Kidney glomerular epithelial cell (primary cell): ENCODE data around the gene ZNF366.
A peak's percentile ranks its signal among the peaks of the same experiment; 100 is the strongest.

Experiments used
- DNase-seq: peaks from one replicate; lab custom pipeline; 2025; lab: John Stamatoyannopoulos, UW

The ZNF366 gene

GRCh38 chr5:72465066-72465465 is 42.1 kb downstream of the ZNF366 start:
- no peak for DNase-seq

GRCh38 chr5:72464071-72464470 is 43.1 kb downstream of the ZNF366 start:
- DNase-seq, result no peak

DNA sequence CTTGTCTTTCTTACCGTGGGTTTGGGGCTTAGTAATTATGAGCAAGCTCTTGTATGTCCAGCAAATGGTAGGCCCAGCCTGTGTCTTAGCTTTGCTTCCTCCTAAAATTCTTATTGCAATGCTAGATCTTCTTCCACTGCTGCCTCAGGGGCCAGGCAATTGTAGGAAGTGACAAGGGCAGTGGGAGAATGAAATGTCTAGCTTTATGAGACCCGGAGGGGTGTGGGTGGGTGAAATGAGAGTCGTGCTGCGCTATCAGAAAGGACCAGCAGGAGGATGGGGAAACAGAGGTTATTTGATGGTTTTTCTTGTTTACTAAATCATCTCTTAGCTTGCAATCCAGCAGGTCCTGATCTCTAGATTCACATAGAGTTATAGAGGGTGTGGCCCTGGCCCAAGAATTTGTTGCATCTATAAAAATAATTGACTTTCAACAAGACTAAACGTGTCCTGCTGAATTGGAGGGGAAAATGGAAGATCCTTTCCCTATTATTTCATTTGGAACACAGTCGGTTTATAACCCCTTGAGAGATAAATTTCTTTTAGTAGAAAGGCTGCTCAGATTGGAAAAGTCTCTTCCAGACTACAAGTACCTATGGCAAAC is 43.7 kb downstream of the ZNF366 start:
- no peak for DNase-seq

DNA sequence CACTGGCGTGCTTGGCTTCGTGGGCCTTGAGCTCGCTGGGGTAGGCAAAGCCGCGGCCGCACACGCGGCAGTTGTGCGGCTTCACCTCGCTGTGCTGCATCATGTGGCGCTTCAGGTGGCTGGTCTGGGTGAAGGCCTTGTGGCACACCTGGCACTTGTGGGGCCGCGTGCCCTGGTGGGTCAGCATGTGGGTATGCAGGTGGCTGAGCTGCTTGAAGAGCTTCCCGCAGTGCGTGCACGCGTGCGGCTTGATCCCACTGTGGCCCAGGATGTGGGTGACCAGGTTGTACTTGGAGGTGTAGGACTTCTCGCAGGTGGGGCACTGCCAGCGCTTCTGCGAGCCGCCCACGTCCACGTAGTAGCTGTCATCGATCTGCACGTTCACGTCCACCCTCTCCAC is 46.8 kb downstream of the ZNF366 start:
- DNase-seq, result no peak

DNA sequence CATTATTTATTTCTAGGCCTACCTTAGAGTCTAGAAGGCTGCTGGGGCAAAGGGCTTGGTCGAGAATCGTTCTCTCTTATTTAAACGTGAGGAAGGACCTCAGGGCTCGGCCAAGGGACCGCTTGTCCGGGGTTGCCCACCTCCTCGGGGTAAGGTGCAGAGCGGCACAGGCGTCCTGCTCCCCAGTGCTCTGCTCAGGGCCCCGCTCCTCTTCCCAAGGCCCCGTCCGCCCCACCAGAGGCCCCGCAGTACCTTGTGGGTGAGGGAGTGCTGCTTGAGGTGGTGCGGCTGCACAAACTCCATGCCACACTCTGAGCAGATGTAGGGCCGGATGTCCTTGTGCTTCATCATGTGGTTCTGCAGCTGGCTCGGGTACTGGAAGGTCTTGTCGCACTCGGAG is 47.3 kb downstream of the ZNF366 start:
- no peak for DNase-seq

DNA sequence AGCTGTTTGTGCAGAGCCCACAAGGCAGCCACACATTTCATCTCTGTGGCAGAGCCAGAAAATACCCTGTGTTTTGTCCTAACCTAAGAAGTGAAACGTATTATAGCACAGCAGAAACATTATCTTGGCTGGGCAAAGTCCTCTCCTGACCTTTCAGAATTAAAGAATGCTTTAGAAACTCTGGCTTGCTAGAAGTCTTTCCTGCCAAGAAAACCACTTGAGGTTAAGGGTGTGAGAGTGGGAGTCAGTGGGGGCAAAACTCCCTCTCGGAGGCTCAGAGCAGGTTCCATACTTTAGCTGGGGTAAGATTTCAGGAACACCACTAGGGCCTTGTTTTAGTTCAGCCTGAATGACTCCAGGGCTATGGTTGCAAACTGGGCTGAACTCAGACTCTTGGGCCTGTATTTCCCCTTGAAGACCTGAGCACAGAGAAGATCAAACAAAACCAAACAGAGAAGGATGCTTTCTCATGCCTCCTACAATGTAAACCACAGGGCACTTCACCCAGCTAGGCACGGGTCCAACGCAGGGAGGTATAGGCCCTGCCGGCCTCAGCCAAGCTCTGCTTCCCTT is 48.0 kb downstream of the ZNF366 start:
- peak; percentile 47 for DNase-seq

DNA sequence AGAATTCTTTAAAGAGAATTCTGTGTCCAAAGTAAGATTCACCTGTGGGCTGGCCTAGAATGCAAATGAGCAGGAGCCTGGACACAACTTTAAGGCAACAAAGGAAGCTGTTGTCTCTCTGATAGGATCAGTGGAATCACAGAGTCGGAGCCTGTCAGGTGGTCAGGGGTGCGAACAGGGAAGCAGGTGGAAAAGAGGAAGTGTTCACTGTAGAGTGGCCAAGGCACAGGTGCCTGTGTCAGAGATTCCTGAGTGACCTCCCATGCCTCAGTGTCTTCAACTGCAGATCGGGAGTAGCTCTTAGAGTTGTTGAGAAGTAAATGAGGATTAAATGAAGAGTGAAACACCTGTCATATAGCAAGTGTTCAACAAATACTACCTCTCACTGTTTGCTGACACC is 48.8 kb downstream of the ZNF366 start:
- no peak for DNase-seq

GRCh38 chr5:72457491-72457890 is 49.7 kb downstream of the ZNF366 start:
- no peak for DNase-seq

DNA sequence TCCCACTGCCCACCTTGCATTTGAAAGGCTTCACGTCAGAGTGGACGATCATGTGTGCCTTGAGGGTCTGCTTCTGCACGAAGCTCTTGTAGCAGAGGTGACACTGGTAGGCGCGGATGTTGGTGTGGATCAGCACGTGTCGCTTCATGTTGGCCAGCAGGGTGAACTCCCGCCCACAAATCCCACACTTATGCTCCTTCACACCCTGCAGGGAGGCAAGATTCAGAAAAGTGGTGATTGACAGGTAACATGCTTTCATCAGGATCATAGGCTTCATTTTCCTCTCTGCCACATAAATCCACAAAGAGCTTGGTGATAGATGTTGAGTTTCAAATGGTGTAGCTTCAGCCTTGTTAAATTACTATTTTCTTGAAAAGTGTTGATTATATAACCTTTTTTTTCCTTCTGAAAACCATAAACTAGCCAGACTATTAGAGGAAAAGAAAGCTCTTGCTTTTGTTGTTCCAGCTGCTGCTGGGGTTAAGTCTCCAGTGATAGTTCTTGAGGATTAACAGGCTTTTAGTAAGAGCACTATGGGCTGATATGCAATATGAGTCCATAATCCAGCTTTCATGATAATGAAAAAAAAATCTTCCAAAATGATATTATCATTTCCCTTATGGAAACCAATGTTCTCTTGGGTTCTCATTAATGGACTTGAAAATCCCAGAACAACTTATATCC is 50.7 kb downstream of the ZNF366 start:
- no peak for DNase-seq

DNA sequence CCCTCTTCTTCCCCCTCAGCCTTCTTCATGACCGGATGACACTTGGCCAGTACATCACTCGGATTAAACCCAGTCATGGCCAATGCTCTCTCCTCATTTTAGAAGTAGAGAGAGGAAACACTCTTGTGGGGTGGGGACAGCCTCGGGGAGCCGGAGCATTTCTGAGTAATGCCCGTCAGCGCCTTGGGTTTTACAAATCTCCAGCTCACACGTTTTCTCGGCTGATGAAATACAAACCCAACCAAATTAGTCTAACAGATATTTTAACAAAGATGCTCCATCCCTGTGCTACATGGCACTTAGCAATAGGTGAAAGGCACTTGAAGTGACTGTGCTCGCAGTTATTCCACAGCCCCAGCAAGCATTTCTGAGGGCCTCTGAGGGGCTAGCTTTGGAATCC is 51.7 kb downstream of the ZNF366 start:
- no peak for DNase-seq

DNA sequence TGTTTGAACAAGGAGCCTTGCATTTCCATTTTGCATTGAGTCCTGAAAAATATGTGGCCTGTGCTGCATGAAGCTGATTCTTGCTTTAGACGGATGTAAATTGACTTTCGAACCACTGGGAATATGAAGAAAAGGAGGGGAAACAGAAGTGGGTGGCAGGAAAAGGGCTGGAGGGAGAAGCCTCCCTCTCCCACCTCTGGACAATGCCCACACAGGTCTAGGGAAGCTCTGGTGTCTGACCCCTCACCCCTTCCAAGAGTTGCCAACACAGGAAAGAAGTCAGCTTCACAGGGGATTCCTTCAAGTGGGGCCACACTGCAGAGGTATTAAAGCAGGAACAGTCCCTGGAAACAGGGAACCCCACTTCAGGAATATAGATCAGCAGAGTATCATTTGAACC is 52.2 kb downstream of the ZNF366 start:
- DNase-seq, result no peak

- DNase-seq, result no peak
Observed at GRCh38 chr5:72453246-72453775, 53.9 kb downstream of the ZNF366 start.

DNA sequence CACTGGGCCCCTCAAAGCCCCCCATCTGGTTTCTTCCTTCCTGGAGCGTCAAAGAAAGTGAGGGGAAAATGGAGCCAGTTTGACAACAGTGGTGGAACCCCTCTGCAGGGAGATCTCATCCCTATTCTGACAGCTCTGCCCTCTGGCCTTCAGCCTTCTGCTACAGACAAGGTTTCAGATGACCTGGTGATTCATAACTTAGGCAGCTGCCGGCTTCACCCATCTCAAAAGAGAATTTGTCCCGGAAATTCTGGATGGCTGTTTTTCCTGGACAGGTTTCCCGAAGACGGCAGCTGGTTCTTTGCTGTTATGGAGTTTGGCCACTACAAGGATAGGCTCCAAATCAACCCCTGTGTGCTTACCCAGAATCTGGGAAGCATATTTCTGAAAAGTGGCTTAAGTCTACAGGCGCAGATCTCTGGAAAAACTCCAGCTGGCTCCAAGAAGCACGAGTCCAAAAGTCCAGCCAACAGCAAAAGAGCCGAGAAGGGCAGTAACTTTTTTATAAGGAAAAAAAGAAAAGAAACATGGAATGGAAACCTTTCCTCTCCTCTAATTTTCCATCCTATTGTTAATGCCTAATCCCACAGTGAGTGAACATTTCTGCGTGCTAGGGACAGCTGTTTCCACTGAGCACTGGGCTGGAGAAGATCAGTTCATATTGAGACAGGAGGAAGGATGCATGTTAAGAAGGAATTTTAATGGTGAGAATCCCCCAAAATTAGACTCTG is 54.5 kb downstream of the ZNF366 start:
- DNase-seq, result peak; percentile 17

GRCh38 chr5:72451741-72452505 is 55.3 kb downstream of the ZNF366 start:
- no peak for DNase-seq

- DNase-seq, result no peak
Observed at GRCh38 chr5:72448368-72448767, 58.8 kb downstream of the ZNF366 start.

DNA sequence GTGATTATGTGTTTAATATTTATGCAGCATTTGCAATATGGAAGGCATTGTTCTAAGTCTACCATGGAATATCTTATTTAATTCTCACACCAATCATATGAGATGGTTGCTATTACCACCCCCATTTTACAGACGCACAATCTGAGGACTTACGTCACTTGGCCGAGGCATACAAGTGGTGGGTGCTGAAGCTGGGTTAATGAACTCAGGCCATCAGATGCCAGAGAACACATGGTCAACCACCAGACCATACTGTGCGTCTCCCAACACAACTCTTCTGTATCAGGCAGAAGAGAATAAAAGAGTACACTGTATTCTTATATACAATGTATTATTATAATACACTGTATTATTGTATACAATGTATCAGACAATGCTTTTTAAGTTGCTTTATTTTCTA is 59.5 kb downstream of the ZNF366 start:
- DNase-seq, result no peak

DNA sequence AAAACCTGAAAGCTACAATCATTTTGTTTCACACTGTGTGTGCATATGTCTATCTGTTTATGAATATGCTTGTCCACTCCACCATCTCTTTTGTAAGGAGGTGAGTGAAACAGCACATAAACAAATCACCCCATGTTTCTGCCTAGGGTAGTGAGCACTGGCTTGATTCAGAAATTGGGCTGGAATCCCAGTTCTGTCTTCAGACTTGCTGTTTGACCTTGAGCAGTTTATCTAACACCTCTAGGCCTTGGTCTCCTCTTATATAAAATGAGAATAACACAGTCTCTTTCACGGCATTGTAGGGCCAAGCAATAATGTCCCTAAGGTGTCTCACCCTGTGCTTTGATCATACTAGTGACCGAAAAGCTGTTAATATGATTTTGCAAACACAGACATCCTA is 61.2 kb downstream of the ZNF366 start:
- no peak for DNase-seq

- DNase-seq, result no peak
Observed at GRCh38 chr5:72443883-72444282, 63.3 kb downstream of the ZNF366 start.

GRCh38 chr5:72441862-72442540 is 65.2 kb downstream of the ZNF366 start:
- peak; percentile 74 for DNase-seq

- no peak for DNase-seq
Observed at GRCh38 chr5:72441094-72441723, 66.0 kb downstream of the ZNF366 start.

DNA sequence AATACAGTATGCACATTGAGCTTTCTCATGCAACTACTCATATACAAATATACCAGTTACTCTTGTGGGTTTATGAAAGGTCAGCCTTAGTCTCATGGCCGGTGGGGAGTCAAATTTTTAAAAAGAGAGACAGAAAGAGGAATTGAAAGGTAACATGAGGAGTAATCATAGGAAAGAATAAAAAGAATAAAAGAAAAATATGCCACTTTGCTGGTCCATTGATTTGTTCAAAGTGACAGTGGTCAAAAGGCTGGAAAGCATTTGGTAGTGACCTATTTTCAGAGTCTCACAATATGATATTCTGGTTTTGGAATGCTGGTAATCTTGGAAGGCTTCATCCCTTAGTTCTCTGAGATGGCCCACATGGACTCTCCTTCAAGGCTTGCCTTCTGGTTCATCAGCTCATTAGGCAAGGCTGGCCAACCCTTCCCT is 67.0 kb downstream of the ZNF366 start:
- no peak for DNase-seq
